NCI-H2029 treated with DMSO at 0.1 percent for 48 hours (cell line): ENCODE measurements around the gene TRPV6.

Experiments
- DNase-seq: peaks from one replicate; lab custom pipeline; 2025; lab: John Stamatoyannopoulos, UW

Gene TRPV6

GRCh38 chr7:142883571-142884285, 1.8 kb downstream of the TRPV6 start:
- no peak for DNase-seq

GRCh38 chr7:142883145-142883544, 2.4 kb downstream of the TRPV6 start:
- no peak for DNase-seq

GRCh38 chr7:142882338-142882678, 3.2 kb downstream of the TRPV6 start:
- no peak for DNase-seq

- DNase-seq, result no peak
Measured at GRCh38 chr7:142881586-142882337, 3.8 kb downstream of the TRPV6 start.

GRCh38 chr7:142880876-142881505, 4.6 kb downstream of the TRPV6 start:
- no peak for DNase-seq

GRCh38 chr7:142879060-142879459, 6.5 kb downstream of the TRPV6 start:
- DNase-seq, result no peak

GRCh38 chr7:142878315-142878714, 7.2 kb downstream of the TRPV6 start:
- DNase-seq, result no peak

GRCh38 chr7:142876991-142877910, 8.3 kb downstream of the TRPV6 start:
- no peak for DNase-seq

GRCh38 chr7:142876236-142876960, 9.1 kb downstream of the TRPV6 start:
- no peak for DNase-seq

GRCh38 chr7:142875456-142875855, 10.1 kb downstream of the TRPV6 start:
- DNase-seq, result no peak

GRCh38 chr7:142874837-142875236, 10.7 kb downstream of the TRPV6 start:
- DNase-seq, result no peak

- DNase-seq, result no peak
Measured at GRCh38 chr7:142874409-142874808, 11.1 kb downstream of the TRPV6 start.

- DNase-seq, result no peak
Measured at GRCh38 chr7:142873871-142874270, 11.7 kb downstream of the TRPV6 start.

- no peak for DNase-seq
Measured at GRCh38 chr7:142873281-142873784, 12.2 kb downstream of the TRPV6 start.

GRCh38 chr7:142872106-142872675, 13.4 kb downstream of the TRPV6 start:
- DNase-seq, result no peak

- DNase-seq, result no peak
Measured at GRCh38 chr7:142871260-142872105, 14.1 kb downstream of the TRPV6 start.

- DNase-seq, result no peak
Measured at GRCh38 chr7:142870566-142871259, 14.8 kb downstream of the TRPV6 start.

- DNase-seq, result no peak
Measured at GRCh38 chr7:142870147-142870559, 15.4 kb downstream of the TRPV6 start.

GRCh38 chr7:142869434-142869833, 16.1 kb downstream of the TRPV6 start:
- DNase-seq, result no peak
